Measurements from ENCODE around the gene CDKN1A.

CDKN1A gene

DNA sequence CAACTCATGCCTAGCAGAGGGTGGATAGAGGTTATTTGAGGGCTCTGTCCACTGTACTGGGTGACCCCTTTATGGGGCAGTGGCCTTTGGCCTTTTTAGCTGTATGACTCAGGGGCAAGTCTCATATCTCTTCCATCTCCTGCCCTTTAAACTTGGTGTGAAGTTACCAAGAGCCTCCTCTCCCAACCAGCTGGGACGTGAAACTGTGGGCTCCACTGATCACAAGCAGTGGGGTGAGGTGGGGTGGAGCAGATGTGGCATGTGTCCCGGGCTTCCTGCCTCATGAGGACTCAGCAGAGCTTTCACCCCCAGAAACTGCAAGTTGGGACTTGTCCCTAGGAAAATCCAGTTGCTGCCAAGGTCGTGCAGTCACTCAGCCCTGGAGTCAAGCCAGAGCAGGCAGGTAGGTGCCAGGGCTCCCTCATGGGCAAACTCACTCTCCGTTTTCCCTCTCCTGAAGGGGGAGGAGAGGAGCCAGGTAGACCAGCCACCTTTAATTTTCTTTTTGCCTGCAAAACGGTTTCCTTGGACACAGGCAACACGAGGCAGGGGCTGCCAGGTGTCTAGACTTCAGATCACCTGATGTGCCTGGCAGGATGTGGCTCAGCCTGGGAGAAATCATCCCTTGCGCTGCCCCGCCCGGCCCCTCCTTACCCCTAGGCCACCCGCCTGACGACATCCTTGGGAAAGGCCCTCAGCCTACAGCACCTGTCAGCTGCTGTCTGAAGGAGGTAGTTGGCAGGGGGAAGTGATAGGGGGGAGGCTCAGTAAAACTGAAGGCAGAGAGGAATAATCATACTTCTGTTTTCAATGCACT, 4.0 kb downstream of the CDKN1A start:
- Histone ChIP-seq H3K4me1 (ENCODE audit: control insufficient read depth in 1 of 2, insufficient read depth in 1 of 2, low read depth in 1 of 2, low read length in 1 of 2) (peaks cover 58 to 62% of the 10 kb centered on the region in 2 experiments), H3K27me3 (peaks cover 30% of the 10 kb centered on the region), H3K4me3 (ENCODE audit: low read depth in 1 of 2, low read length in 1 of 2) (no peak overlapping the region), H3K27ac (peak overlapping the region; percentile 53), H3K36me3 (no peaks in the 10 kb centered on the region), H3K9me3 (no peaks in the 10 kb centered on the region)
- TF ChIP-seq, protein P1, sequence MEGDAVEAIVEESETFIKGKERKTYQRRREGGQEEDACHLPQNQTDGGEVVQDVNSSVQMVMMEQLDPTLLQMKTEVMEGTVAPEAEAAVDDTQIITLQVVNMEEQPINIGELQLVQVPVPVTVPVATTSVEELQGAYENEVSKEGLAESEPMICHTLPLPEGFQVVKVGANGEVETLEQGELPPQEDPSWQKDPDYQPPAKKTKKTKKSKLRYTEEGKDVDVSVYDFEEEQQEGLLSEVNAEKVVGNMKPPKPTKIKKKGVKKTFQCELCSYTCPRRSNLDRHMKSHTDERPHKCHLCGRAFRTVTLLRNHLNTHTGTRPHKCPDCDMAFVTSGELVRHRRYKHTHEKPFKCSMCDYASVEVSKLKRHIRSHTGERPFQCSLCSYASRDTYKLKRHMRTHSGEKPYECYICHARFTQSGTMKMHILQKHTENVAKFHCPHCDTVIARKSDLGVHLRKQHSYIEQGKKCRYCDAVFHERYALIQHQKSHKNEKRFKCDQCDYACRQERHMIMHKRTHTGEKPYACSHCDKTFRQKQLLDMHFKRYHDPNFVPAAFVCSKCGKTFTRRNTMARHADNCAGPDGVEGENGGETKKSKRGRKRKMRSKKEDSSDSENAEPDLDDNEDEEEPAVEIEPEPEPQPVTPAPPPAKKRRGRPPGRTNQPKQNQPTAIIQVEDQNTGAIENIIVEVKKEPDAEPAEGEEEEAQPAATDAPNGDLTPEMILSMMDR (IDR thresholded peaks at IDR 0.05) = peak; percentile 13

DNA sequence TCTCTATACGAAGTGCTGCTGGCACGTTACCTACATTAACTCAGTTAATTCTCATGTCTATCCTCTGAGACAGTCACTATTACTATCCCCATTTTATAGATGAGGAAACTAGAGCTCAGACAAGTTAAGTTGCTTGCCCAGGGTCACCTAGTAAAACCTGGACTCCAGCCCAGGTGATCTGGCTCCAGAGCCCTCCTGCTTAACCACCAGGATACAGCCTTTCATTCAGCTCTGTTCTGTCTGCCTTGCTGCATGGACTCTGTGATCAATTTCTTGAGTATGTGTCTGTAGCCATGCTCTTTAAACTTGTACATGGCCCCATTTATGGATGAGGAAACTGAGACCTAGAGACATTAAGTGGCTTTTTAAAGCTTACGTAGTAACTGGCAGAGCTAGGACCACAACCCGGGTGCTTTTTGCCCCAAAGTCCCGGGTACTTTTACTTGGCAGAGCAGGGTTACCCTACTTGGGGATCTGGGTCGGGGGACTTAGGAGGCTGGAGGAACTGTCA, 4.7 kb downstream of the CDKN1A start:
- H3K27ac ChIP-seq = peak overlapping the region; percentile 53
- H3K27me3 ChIP-seq = peaks cover 23% of the 10 kb centered on the region
- H3K4me1 ChIP-seq (ENCODE audit: control insufficient read depth in 1 of 2, insufficient read depth in 1 of 2, low read depth in 1 of 2, low read length in 1 of 2) = peaks cover 56 to 59% of the 10 kb centered on the region in 2 experiments
- no peaks in the 10 kb centered on the region for H3K9me3 ChIP-seq
- no peaks in the 10 kb centered on the region for H3K36me3 ChIP-seq
- TF ChIP-seq, protein P1 (IDR thresholded peaks at IDR 0.05) = no peak
- H3K4me3 ChIP-seq (ENCODE audit: low read depth in 1 of 2, low read length in 1 of 2) = no peak overlapping the region

DNA sequence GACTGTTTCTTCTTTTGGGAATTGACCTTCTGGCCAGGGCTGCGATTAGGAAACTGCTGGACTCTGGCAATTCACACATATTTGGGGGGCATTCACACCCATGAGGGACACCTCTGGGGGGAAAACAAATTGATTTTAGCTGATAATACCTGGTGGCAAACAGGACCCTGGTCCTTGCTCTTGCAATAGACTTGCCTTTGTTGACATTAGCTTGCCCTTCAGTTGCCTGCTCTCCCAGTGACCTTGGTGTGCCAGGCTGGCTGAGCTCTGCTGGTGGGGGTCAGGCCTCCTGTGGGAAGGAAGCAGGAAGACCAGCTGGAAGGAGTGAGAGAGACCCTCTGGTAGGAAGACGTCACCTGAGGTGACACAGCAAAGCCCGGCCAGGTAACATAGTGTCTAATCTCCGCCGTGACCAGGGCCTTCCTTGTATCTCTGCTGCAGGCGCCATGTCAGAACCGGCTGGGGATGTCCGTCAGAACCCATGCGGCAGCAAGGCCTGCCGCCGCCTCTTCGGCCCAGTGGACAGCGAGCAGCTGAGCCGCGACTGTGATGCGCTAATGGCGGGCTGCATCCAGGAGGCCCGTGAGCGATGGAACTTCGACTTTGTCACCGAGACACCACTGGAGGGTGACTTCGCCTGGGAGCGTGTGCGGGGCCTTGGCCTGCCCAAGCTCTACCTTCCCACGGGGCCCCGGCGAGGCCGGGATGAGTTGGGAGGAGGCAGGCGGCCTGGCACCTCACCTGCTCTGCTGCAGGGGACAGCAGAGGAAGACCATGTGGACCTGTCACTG, 5.3 kb downstream of the CDKN1A start:
- Histone ChIP-seq H3K27ac (peak overlapping the region; percentile 53), H3K4me3 (ENCODE audit: low read depth in 1 of 2, low read length in 1 of 2) (no peak overlapping the region), H3K27me3 (peaks cover 17% of the 10 kb centered on the region), H3K4me1 (ENCODE audit: control insufficient read depth in 1 of 2, insufficient read depth in 1 of 2, low read depth in 1 of 2, low read length in 1 of 2) (peaks cover 49 to 52% of the 10 kb centered on the region in 2 experiments), H3K36me3 (no peaks in the 10 kb centered on the region), H3K9me3 (no peaks in the 10 kb centered on the region)
- TF ChIP-seq, protein P1 (IDR thresholded peaks at IDR 0.05) = no peak

DNA sequence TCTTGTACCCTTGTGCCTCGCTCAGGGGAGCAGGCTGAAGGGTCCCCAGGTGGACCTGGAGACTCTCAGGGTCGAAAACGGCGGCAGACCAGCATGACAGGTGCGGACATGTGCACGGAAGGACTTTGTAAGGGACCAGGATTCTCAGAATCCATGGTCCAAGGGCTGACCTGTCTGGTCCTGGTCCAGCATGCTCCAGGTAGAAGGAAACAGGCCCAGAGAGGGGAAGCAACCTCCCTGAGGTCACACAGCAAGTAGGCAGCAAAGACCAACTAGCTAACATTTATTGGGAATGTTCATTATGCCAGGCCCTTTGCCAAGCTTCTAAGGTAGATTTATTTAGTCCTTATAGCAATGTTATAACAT, 5.9 kb downstream of the CDKN1A start:
- TF ChIP-seq, protein P1 (IDR thresholded peaks at IDR 0.05) = no peak
- no peak overlapping the region for H3K27ac ChIP-seq
- H3K4me1 ChIP-seq (ENCODE audit: control insufficient read depth in 1 of 2, insufficient read depth in 1 of 2, low read depth in 1 of 2, low read length in 1 of 2) = peaks cover 43 to 46% of the 10 kb centered on the region in 2 experiments
- H3K36me3 ChIP-seq = no peaks in the 10 kb centered on the region
- H3K27me3 ChIP-seq = peaks cover 11% of the 10 kb centered on the region
- no peak overlapping the region for H3K4me3 ChIP-seq (ENCODE audit: low read depth in 1 of 2, low read length in 1 of 2)
- H3K9me3 ChIP-seq = no peaks in the 10 kb centered on the region

DNA sequence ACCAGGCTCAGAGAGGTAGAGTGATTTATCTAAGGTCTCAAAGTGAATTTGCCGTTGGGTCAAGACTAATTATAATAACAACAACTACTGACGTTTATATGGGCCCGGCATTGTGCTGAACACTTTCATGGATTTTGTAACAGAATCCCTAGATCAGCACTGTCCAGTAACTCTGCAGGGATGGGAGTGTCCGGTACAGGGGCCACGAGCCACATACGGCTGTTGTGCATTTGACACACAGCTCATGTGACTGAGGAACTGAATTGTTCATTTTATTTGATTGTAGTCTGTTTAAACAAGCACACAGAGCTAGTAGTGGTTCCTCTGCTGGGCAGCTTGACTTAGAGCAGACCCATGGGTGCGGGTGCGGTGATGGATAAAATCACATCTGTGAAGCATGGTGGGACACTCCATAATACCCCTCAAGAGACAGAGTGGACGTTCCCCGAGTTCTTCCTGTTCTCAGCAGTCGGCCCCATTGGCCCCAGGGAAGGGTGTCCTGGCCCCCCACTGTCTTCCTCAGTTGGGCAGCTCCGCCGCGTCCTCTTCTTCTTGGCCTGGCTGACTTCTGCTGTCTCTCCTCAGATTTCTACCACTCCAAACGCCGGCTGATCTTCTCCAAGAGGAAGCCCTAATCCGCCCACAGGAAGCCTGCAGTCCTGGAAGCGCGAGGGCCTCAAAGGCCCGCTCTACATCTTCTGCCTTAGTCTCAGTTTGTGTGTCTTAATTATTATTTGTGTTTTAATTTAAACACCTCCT, 6.8 kb downstream of the CDKN1A start:
- no peaks in the 10 kb centered on the region for H3K36me3 ChIP-seq
- H3K4me1 ChIP-seq (ENCODE audit: control insufficient read depth in 1 of 2, insufficient read depth in 1 of 2, low read depth in 1 of 2, low read length in 1 of 2) = peaks cover 37% of the 10 kb centered on the region in 2 experiments
- no peaks in the 10 kb centered on the region for H3K9me3 ChIP-seq
- H3K27me3 ChIP-seq = peaks cover 2% of the 10 kb centered on the region
- no peak overlapping the region for H3K27ac ChIP-seq
- TF ChIP-seq, protein P1 (IDR thresholded peaks at IDR 0.05) = no peak
- H3K4me3 ChIP-seq (ENCODE audit: low read depth in 1 of 2, low read length in 1 of 2) = no peak overlapping the region
